GM23338 (cell line): ENCODE results near the gene ZNF268. TPM values are rescaled to one million over a fixed set of nuclear protein-coding genes. Genes with fewer than 3 reads are reported as not detected.

Experiments
- ATAC-seq: fragments of 200-7000 bp; cut with Tn5 transposase; 3 replicates; pipeline ENCODE4 v1.9.1; 2020
- DNase-seq: peaks from one replicate; pipeline ENCODE4 v3.0.0-alpha.2; 2015; ENCODE audit warnings: low spot score
- H2AFZ ChIP-seq: fragments of 200-600 bp; sonication (generic); 2 replicates; pipeline ENCODE4 v1.8.0; 2016; ENCODE audit warnings: antibody characterized with exemption, mild to moderate bottlenecking, moderate library complexity
- H3F3A ChIP-seq: fragments of 200-600 bp; sonication (generic); replicated peaks from 2 replicates; pipeline ENCODE4 v1.8.0; 2017; ENCODE audit warnings: antibody characterized with exemption, mixed run types, low read depth
- H3K27ac ChIP-seq: fragments of 200-600 bp; sonication (generic); 2 replicates; pipeline ENCODE4 v1.6.1; 2016; ENCODE audit warnings: low read depth
- H3K27me3 ChIP-seq: fragments of 200-600 bp; sonication (generic); 2 replicates; pipeline ENCODE4 v1.8.0; 2016; ENCODE audit warnings: mild to moderate bottlenecking, mixed run types, moderate library complexity; ENCODE audit not compliant: insufficient read depth
- H3K36me3 ChIP-seq: fragments of 200-600 bp; sonication (generic); 2 replicates; pipeline ENCODE4 v1.8.0; 2016; ENCODE audit warnings: mild to moderate bottlenecking; ENCODE audit not compliant: insufficient read depth
- H3K4me1 ChIP-seq: fragments of 200-600 bp; sonication (generic); 2 replicates; pipeline ENCODE4 v1.8.0; 2016; ENCODE audit warnings: mild to moderate bottlenecking, moderate library complexity; ENCODE audit not compliant: insufficient read depth
- H3K4me2 ChIP-seq: fragments of 200-600 bp; sonication (generic); 2 replicates; pipeline ENCODE4 v1.7.1; 2017; ENCODE audit warnings: mixed run types
- H3K4me3 ChIP-seq: fragments of 200-600 bp; sonication (generic); 2 replicates; pipeline ENCODE4 v1.6.1; 2016; ENCODE audit warnings: mixed run types
- H3K79me2 ChIP-seq: fragments of 200-600 bp; sonication (generic); replicated peaks from 2 replicates; pipeline ENCODE4 v1.8.0; 2017; ENCODE audit warnings: mild to moderate bottlenecking; ENCODE audit not compliant: insufficient read depth
- H3K9me2 ChIP-seq: fragments of 200-600 bp; sonication (generic); 2 replicates; pipeline ENCODE4 v1.8.0; 2017; ENCODE audit not compliant: insufficient read depth
- H4K20me1 ChIP-seq: fragments of 200-600 bp; sonication (generic); replicated peaks from 2 replicates; pipeline ENCODE4 v1.8.0; 2017; ENCODE audit warnings: mild to moderate bottlenecking; ENCODE audit not compliant: insufficient read depth
- H3K27ac Mint-ChIP-seq: 2 replicates; pipeline ENCODE4 v1.8.0; 2020; ENCODE audit warnings: inconsistent platforms, mild to moderate bottlenecking, moderate library complexity, mixed read lengths
- H3K27me3 Mint-ChIP-seq: 3 replicates; pipeline ENCODE4 v1.8.0; 2022; ENCODE audit warnings: low read depth, mild to moderate bottlenecking, moderate library complexity, mixed read lengths, inconsistent platforms; ENCODE audit not compliant: insufficient read depth, poor library complexity
- H3K36me3 Mint-ChIP-seq: 3 replicates; pipeline ENCODE4 v1.8.0; 2021; ENCODE audit warnings: low read depth, mild to moderate bottlenecking, inconsistent platforms, moderate library complexity, mixed read lengths
- H3K4me1 Mint-ChIP-seq: 3 replicates; pipeline ENCODE4 v1.8.0; 2020; ENCODE audit warnings: mild to moderate bottlenecking, inconsistent platforms, mixed read lengths
- H3K4me3 Mint-ChIP-seq: 3 replicates; pipeline ENCODE4 v1.8.0; 2021; ENCODE audit warnings: moderate library complexity, mild to moderate bottlenecking, inconsistent platforms, mixed read lengths
- H3K9me3 Mint-ChIP-seq: 3 replicates; pipeline ENCODE4 v1.8.0; 2020; ENCODE audit warnings: moderate library complexity, mild to moderate bottlenecking, inconsistent platforms, mixed read lengths
- CREB1 ChIP-seq: fragments of 250-450 bp; sonication (Bioruptor Pico); IDR thresholded peaks from 2 replicates; pipeline ENCODE4 v1.5.0; 2020; ENCODE audit warnings: low read depth, mild to moderate bottlenecking, moderate library complexity
- CTCF ChIP-seq, 2 experiments: fragments of 200-600 bp in 1 of 2; sonication (generic) in 1 of 2; conservative IDR thresholded peaks; 2 replicates each; pipeline versions ENCODE4 v1.5.1 to v1.6.1; 2016 to 2017; ENCODE audit warnings: antibody characterized with exemption in 2 of 2, low read depth in 2 of 2, mild to moderate bottlenecking in 2 of 2, moderate library complexity in 1 of 2
- ETS1 ChIP-seq: IDR thresholded peaks from 2 replicates; pipeline ENCODE4 v1.6.1; 2016; ENCODE audit warnings: antibody characterized with exemption
- EZH2 ChIP-seq: fragments of 200-600 bp; sonication (generic); IDR thresholded peaks from one replicate; pipeline ENCODE4 v1.8.0; 2017; ENCODE audit warnings: antibody characterized with exemption, mild to moderate bottlenecking, low read depth; ENCODE audit not compliant: unreplicated experiment
- EZH2phosphoT487 ChIP-seq: fragments of 200-600 bp; sonication (generic); IDR thresholded peaks from one replicate; pipeline ENCODE4 v1.8.1; 2018; ENCODE audit warnings: antibody characterized with exemption; ENCODE audit not compliant: unreplicated experiment
- JUNB ChIP-seq: IDR thresholded peaks from one replicate; pipeline ENCODE4 v1.6.1; 2016; ENCODE audit warnings: antibody characterized with exemption; ENCODE audit not compliant: unreplicated experiment
- NANOG ChIP-seq: IDR thresholded peaks from 2 replicates; pipeline ENCODE4 v1.6.1; 2016; ENCODE audit warnings: antibody characterized with exemption, borderline replicate concordance
- POLR2AphosphoS5 ChIP-seq: IDR thresholded peaks from 2 replicates; pipeline ENCODE4 v1.6.1; 2016; ENCODE audit warnings: antibody characterized with exemption, low read depth
- REST ChIP-seq: IDR thresholded peaks from one replicate; pipeline ENCODE4 v1.6.1; 2018; ENCODE audit warnings: antibody characterized with exemption; ENCODE audit not compliant: unreplicated experiment
- STAT1 ChIP-seq: IDR thresholded peaks from one replicate; pipeline ENCODE4 v1.6.1; 2016; ENCODE audit warnings: antibody characterized with exemption; ENCODE audit not compliant: unreplicated experiment
- ZNF114 ChIP-seq: fragments of 250-450 bp; sonication (Bioruptor Pico); IDR thresholded peaks from 2 replicates; pipeline ENCODE4 v1.5.0; 2020; ENCODE audit warnings: mild to moderate bottlenecking, moderate library complexity
- ZNF331 ChIP-seq: fragments of 250-450 bp; sonication (Bioruptor Pico); IDR thresholded peaks from 2 replicates; pipeline ENCODE4 v1.5.0; 2020; ENCODE audit warnings: low read depth, mild to moderate bottlenecking, moderate library complexity
- polyA plus RNA-seq: library from polyadenylated mRNA; unstranded; fragments of >200 nt; fragmentation: Nextera tagmentation; extraction: Ambion mirVana; gene quantifications from 2 replicates; pipeline ENCODE4 v1.2.1, GENCODE V29; 2016
- total RNA-seq: library from RNA; depleted of rRNA; stranded (reverse); fragments of >200 nt; shearing (Covaris generic); gene quantifications from 2 replicates; pipeline ENCODE4 v1.2.3, GENCODE V29; 2014
- TF ChIP-seq, protein P1 (sequence below): fragments of 250-450 bp; sonication (Bioruptor Pico); IDR thresholded peaks from 2 replicates; pipeline ENCODE4 v1.5.0; 2020; ENCODE audit warnings: mild to moderate bottlenecking, moderate library complexity

ZNF268 gene
- total and polyA plus RNA-seq, 2 experiments from 2014 or later, result 15.1 to 25.2 TPM

- ATAC-seq, result no peak
- Histone ChIP-seq H4K20me1 (no peaks in the 10 kb centered on the region), H3K79me2 (peaks cover 21% of the 10 kb centered on the region), H3K9me2 (peaks cover 15% of the 10 kb centered on the region; the same call in 1 of the 2 replicates), H3K27ac (no peak overlapping the region), H3K4me2 (no peak overlapping the region), H3F3A (no peaks in the 10 kb centered on the region), H2AFZ (0 out of 2 replicates have a peak overlapping the region, but pooled peaks have one; percentile 12), H3K27me3 (no peaks in the 10 kb centered on the region), H3K4me1 (no peaks in the 10 kb centered on the region), H3K36me3 (peaks cover 16% of the 10 kb centered on the region; the same call in 1 of the 2 replicates), H3K4me3 (no peak overlapping the region)
- Mint-ChIP-seq H3K4me1 (peaks cover 5% of the 10 kb centered on the region; the same call in 1 of the 3 replicates), H3K9me3 (peaks cover 100% of the 10 kb centered on the region), H3K36me3 (peaks cover 70% of the 10 kb centered on the region), H3K27ac (no peak overlapping the region), H3K4me3 (no peak overlapping the region; the same call in 2 of the 3 replicates), H3K27me3 (peaks cover 18% of the 10 kb centered on the region)
- no peak for TF ChIP-seq ZNF331
- TF ChIP-seq EZH2phosphoT487, result no peak
- no peak for TF ChIP-seq CREB1 (CRISPR knock-in tag)
- TF ChIP-seq NANOG, result no peak
- TF ChIP-seq, protein P1, sequence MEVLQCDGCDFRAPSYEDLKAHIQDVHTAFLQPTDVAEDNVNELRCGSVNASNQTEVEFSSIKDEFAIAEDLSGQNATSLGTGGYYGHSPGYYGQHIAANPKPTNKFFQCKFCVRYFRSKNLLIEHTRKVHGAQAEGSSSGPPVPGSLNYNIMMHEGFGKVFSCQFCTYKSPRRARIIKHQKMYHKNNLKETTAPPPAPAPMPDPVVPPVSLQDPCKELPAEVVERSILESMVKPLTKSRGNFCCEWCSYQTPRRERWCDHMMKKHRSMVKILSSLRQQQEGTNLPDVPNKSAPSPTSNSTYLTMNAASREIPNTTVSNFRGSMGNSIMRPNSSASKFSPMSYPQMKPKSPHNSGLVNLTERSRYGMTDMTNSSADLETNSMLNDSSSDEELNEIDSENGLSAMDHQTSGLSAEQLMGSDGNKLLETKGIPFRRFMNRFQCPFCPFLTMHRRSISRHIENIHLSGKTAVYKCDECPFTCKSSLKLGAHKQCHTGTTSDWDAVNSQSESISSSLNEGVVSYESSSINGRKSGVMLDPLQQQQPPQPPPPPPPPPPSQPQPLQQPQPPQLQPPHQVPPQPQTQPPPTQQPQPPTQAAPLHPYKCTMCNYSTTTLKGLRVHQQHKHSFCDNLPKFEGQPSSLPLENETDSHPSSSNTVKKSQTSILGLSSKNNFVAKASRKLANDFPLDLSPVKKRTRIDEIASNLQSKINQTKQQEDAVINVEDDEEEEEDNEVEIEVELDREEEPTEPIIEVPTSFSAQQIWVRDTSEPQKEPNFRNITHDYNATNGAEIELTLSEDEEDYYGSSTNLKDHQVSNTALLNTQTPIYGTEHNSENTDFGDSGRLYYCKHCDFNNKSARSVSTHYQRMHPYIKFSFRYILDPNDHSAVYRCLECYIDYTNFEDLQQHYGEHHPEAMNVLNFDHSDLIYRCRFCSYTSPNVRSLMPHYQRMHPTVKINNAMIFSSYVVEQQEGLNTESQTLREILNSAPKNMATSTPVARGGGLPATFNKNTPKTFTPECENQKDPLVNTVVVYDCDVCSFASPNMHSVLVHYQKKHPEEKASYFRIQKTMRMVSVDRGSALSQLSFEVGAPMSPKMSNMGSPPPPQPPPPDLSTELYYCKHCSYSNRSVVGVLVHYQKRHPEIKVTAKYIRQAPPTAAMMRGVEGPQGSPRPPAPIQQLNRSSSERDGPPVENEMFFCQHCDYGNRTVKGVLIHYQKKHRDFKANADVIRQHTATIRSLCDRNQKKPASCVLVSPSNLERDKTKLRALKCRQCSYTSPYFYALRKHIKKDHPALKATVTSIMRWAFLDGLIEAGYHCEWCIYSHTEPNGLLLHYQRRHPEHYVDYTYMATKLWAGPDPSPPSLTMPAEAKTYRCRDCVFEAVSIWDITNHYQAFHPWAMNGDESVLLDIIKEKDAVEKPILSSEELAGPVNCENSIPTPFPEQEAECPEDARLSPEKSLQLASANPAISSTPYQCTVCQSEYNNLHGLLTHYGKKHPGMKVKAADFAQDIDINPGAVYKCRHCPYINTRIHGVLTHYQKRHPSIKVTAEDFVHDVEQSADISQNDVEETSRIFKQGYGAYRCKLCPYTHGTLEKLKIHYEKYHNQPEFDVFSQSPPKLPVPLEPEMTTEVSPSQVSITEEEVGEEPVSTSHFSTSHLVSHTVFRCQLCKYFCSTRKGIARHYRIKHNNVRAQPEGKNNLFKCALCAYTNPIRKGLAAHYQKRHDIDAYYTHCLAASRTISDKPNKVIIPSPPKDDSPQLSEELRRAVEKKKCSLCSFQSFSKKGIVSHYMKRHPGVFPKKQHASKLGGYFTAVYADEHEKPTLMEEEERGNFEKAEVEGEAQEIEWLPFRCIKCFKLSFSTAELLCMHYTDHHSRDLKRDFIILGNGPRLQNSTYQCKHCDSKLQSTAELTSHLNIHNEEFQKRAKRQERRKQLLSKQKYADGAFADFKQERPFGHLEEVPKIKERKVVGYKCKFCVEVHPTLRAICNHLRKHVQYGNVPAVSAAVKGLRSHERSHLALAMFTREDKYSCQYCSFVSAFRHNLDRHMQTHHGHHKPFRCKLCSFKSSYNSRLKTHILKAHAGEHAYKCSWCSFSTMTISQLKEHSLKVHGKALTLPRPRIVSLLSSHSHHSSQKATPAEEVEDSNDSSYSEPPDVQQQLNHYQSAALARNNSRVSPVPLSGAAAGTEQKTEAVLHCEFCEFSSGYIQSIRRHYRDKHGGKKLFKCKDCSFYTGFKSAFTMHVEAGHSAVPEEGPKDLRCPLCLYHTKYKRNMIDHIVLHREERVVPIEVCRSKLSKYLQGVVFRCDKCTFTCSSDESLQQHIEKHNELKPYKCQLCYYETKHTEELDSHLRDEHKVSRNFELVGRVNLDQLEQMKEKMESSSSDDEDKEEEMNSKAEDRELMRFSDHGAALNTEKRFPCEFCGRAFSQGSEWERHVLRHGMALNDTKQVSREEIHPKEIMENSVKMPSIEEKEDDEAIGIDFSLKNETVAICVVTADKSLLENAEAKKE (CRISPR knock-in tag), result no peak
- TF ChIP-seq ETS1, result no peak
- no peak for TF ChIP-seq CTCF (conservative IDR thresholded peaks at IDR 0.05; ENCODE audit: low read depth in 2 of 2)
- TF ChIP-seq ZNF114 (CRISPR knock-in tag), result no peak
- TF ChIP-seq STAT1, result no peak
- TF ChIP-seq JUNB, result no peak
- TF ChIP-seq EZH2, result no peak
- no peak for TF ChIP-seq POLR2AphosphoS5
- TF ChIP-seq REST, result no peak
- DNase-seq, result no peak
Measured at GRCh38 chr12:133180669-133181068, 626 bp upstream of the ZNF268 start.
